GM12891 (cell line): Measurements from ENCODE around the gene CD86.

ENCODE experiments used
- DNase-seq: peaks from one replicate; pipeline ENCODE4 v3.0.0; 2011; ENCODE audit warnings: low spot score; ENCODE audit not compliant: insufficient read length
- FAIRE-seq: peaks from 2 replicates; lab custom pipeline; 2011; peaks lifted over from hg19 to GRCh38; lab: Jason Lieb, UNC
- PAX5 ChIP-seq: IDR thresholded peaks from 2 replicates; pipeline ENCODE4 v1.6.1; 2011; ENCODE audit warnings: low read length, moderate library complexity, mild to moderate bottlenecking; ENCODE audit not compliant: insufficient read depth, severe bottlenecking
- POLR2A ChIP-seq: IDR thresholded peaks from 2 replicates; pipeline ENCODE4 v1.6.1; 2011; ENCODE audit warnings: low read depth, low read length, control low read depth
- POLR2AphosphoS5 ChIP-seq: IDR thresholded peaks from 2 replicates; pipeline ENCODE4 v1.6.1; 2011; ENCODE audit warnings: low read depth, low read length, control low read depth
- POU2F2 ChIP-seq: IDR thresholded peaks from 2 replicates; pipeline ENCODE4 v1.6.1; 2011; ENCODE audit warnings: low read depth, mild to moderate bottlenecking, control low read depth, low read length, moderate library complexity
- SPI1 ChIP-seq: IDR thresholded peaks from 2 replicates; pipeline ENCODE4 v1.6.1; 2011; ENCODE audit warnings: low read depth, low read length, control low read depth
- TAF1 ChIP-seq: IDR thresholded peaks from 2 replicates; pipeline ENCODE4 v1.6.1; 2011; ENCODE audit warnings: low read depth, low read length, control low read depth

The CD86 gene

GRCh38 chr3:122077293-122078234 lies 22.4 kb downstream of the CD86 start:
- FAIRE-seq (peak; percentile 95), DNase-seq (no peak)
- TF ChIP-seq SPI1 (peak; percentile 96), POU2F2 (no peak), POLR2A (0 out of 2 replicates have a peak, but pooled peaks have one; percentile 31), PAX5 (no peak), POLR2AphosphoS5 (no peak; the same call in 1 of the 2 replicates), TAF1 (peak; percentile 41; the same call in 1 of the 2 replicates)

GRCh38 chr3:122078235-122078935 lies 23.2 kb downstream of the CD86 start:
- FAIRE-seq, result peak; percentile 64
- no peak for TF ChIP-seq TAF1
- TF ChIP-seq SPI1, result no peak
- TF ChIP-seq POLR2A, result no peak
- TF ChIP-seq POU2F2, result no peak
- TF ChIP-seq POLR2AphosphoS5, result no peak
- no peak for DNase-seq

- no peak for TF ChIP-seq PAX5
- DNase-seq (no peak), FAIRE-seq (peak; percentile 82)
Observed at GRCh38 chr3:122079524-122080206, 24.5 kb downstream of the CD86 start.

GRCh38 chr3:122080207-122080587 lies 25.0 kb downstream of the CD86 start:
- no peak for TF ChIP-seq PAX5
- no peak for TF ChIP-seq POU2F2
- TF ChIP-seq TAF1, result no peak
- TF ChIP-seq POLR2A, result no peak
- TF ChIP-seq SPI1, result no peak
- no peak for TF ChIP-seq POLR2AphosphoS5
- FAIRE-seq (no peak), DNase-seq (no peak)

- FAIRE-seq, result peak; percentile 94
- TF ChIP-seq SPI1 (no peak), POU2F2 (no peak), TAF1 (no peak), PAX5 (no peak), POLR2A (no peak), POLR2AphosphoS5 (no peak)
- DNase-seq, result no peak
Observed at GRCh38 chr3:122081543-122082247, 26.5 kb downstream of the CD86 start.

- TF ChIP-seq PAX5 (no peak), POLR2AphosphoS5 (no peak), SPI1 (no peak), TAF1 (no peak), POU2F2 (no peak), POLR2A (no peak)
- FAIRE-seq (peak; percentile 91), DNase-seq (no peak)
Observed at GRCh38 chr3:122082357-122082756, 27.2 kb downstream of the CD86 start.

GRCh38 chr3:122084799-122085198 lies 29.6 kb downstream of the CD86 start:
- TF ChIP-seq TAF1 (no peak), POLR2A (no peak), POLR2AphosphoS5 (no peak), SPI1 (no peak), POU2F2 (no peak), PAX5 (no peak)
- DNase-seq, result no peak
- FAIRE-seq, result no peak

GRCh38 chr3:122085673-122086072 lies 30.5 kb downstream of the CD86 start:
- no peak for DNase-seq
- FAIRE-seq, result no peak

More at GRCh38 chr3:122085673-122086072, 30.5 kb downstream of the CD86 start:
- TF ChIP-seq POU2F2 (no peak), POLR2A (no peak), POLR2AphosphoS5 (no peak)
